GM19023 (cell line): Measurements from ENCODE around the gene SNF8.

Experiments used
- ATAC-seq: cut with Tn5 transposase; IDR thresholded peaks from one replicate; pipeline ENCODE4 v1.9.1; 2021; ENCODE audit warnings: mild to moderate bottlenecking, moderate library complexity; ENCODE audit not compliant: unreplicated experiment

SNF8 gene

DNA sequence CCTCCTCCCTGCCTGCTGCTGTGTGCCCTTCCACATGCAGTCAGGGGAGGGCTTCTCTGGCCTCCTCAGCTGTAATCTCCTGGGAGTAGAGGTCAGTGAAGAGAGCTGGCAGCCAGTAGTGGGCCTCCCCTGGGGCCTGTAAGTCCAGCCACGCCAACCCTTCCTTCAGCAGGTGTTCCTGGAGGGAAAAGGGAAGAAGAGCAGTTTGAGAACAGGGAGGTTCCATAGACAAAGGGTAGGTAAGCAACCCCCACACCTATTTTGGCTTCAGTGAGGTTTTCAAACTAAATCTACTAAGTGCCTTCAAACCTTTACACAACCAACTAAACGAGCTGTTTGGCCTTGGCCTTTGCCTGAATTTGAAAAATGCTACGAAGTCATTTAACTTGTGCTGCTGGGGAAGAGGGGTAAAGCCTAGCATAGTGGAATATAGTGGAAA, 14.2 kb downstream of the SNF8 start:
- ATAC-seq, result no peak

DNA sequence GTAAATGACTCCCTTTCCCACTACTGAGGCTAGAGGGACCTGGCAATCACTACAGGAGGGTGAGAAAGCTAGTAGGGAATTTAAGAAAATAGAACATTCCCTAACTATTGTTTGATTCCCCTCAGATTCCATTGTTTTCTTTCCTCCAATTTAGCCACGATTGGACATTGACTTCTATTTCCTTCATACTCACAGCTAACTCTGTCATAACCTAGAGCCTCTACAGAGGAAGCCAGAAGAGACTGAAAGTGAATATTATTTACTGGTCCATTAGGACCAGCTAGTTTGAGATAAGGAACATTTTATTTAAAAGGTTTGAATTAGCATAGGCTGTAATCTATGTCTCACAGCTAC, 14.9 kb downstream of the SNF8 start:
- ATAC-seq, result no peak

- ATAC-seq, result no peak
Observed at GRCh38 chr17:48928876-48929811, 15.5 kb downstream of the SNF8 start.

DNA sequence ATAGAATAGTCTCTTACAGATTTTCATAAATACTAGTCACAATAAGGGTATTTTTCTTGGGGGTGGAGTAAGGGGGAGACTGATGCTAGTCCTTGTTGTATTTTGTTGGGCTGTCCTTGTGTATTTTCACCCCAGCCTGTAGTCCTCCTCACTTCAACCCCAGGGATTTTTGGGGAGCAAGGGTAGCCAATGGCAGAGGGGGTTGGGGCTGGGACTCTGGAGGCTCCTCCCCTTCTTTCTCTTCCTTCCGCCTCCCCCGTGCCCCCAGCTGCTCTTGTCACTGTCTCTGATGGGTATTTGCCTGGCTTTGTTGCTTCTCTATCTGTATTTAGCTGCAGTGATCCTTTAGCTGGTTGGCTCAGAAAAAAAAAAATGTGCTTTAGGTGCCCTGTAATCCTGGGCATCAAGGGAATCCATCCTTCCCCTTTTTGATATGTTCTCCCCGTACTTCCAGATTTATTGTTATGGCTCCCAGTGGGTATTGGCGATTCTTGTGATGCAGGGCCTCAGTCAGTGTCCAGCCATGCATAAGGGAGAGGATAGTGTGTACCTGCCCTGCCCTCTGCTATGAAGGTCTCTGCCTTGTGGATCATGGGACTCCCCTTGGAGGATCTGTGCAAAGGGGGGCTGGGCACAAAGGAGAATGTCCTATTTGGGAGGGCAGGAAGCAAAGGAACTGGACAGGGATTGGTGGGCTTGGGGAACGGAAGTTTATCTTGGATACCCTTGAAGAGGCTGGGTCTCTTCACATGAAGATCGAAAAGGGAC, 16.5 kb downstream of the SNF8 start:
- ATAC-seq, result no peak

DNA sequence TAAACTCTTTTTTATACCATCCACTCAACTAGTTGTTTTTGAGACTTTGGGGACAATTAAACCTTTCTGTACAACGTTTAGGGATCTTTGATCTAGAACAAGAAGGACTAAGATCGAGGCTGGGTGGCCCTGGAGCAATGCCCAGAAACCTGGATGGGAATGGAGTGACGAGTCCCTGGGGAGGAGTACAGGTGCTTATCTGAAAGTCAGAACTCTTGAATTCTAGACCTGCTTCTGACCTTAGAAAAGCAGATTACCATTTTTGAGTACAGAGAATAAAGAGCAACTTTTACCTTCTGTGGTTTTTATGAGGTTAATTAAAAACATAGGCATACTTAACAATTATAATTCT, 18.7 kb downstream of the SNF8 start:
- ATAC-seq, result no peak

DNA sequence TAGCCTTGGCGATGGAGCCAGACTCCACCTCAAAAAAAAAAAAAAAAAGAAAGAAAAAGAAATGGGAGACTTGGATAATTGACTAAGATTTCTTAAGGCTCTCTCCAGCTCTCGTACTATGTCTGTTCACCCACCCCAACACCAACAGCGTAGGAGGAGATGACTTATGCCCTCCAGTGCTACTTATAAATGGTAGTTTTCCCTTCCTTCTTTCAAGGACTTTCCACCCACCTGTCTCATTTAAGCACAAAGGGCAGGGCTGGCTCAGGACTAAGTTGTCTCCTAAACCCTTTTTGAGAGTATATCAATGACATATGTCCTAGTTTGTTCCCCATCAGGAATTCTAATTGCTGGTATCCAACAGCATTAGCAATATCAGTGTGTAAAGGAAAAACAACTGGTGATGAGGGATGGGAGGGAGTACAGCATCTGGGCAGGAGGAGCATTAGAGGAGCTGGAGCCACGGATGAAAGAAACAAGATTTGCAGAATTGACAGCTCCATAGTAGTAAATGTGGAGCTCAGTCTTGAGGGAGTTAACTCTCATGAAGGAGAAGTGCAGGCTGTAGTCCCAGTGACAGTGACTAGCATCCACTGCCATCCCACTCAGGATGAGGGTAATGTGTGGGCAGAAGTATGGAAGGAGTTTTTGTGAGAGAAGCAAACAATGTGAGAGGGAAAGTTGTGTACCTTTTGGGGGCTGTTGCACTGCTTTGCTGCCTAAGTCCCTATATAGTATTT, 19.2 kb downstream of the SNF8 start:
- ATAC-seq, result no peak

DNA sequence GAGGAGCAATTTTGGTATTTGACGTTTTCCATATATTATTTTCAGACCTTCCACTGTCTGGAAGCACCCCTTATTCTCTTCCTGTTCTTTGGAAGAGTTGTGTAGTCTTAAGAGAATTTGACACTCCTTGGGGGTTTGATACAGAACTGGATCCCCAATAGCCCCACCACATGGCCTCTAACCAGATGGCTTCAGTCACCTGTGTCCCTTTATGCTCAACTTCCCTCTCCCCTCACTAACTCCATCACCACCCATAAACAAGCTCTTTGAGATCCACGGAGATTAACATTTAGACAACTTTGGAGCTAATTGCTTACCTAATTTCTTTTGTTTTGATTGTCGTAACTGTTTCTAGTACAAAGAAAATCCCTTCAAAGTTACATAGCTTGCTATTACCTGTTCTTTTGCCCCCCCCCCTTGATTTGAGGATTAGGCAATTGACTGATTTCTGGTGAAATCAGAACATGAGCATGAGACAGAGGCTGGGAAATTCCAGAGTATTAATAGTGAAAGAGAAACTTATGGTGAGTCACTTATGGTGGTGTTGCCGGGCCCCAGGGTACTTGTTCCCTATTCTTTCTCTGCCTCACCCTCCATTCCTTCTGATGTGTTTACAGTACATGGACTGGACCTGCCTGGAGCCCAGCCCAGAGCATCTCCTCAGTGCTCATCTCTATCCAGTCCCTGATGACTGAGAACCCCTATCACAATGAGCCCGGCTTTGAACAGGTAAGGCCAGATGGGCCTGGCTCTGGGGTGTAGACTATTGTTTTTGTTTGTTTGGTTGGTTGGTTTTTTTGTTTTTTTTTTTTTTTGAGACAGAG, 29.0 kb downstream of the SNF8 start:
- peak; percentile 65 for ATAC-seq

GRCh38 chr17:48912476-48912875, 32.2 kb downstream of the SNF8 start:
- no peak for ATAC-seq

GRCh38 chr17:48910370-48910769, 34.3 kb downstream of the SNF8 start:
- no peak for ATAC-seq

- ATAC-seq, result no peak
Observed at GRCh38 chr17:48909783-48910182, 34.9 kb downstream of the SNF8 start.

- peak; percentile 29 for ATAC-seq
Observed at GRCh38 chr17:48908853-48909394, 35.7 kb downstream of the SNF8 start.

- peak; percentile 84 for ATAC-seq
Observed at GRCh38 chr17:48908047-48908843, 36.4 kb downstream of the SNF8 start, which contains the start of gene UBE2Z. Gene UBE2Z (plus strand): TSS chr17:48908407. CDS start chr17:48908504, 97 bp downstream.

- ATAC-seq, result no peak
Observed at GRCh38 chr17:48907713-48908046, 37.0 kb downstream of the SNF8 start.

DNA sequence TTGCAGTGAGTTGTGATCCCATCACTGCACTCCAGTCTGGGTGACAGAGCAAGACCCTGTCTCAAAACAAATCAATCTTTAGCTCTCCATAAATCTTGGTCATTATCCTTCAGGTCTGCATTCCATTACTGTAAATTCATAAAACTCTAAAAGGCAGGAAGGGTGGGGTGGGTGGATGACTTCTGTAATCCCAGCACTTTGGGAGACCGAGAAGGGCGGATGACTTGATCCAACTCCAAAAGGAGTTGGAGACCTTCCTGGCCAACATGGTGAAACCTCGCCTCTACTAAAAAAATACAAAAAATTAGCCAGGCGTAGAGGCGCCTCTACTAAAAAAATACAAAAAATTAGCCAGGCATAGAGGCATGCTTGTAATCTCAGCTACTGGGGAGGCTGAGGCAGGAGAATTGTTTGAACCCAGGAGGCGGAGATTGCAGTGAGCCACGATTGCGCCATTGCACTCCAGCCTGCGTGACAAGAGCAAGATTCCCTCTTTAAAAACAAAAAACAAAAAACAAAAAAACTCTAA, 38.6 kb downstream of the SNF8 start:
- ATAC-seq, result no peak

- ATAC-seq, result no peak
Observed at GRCh38 chr17:48904428-48904827, 40.2 kb downstream of the SNF8 start.

DNA sequence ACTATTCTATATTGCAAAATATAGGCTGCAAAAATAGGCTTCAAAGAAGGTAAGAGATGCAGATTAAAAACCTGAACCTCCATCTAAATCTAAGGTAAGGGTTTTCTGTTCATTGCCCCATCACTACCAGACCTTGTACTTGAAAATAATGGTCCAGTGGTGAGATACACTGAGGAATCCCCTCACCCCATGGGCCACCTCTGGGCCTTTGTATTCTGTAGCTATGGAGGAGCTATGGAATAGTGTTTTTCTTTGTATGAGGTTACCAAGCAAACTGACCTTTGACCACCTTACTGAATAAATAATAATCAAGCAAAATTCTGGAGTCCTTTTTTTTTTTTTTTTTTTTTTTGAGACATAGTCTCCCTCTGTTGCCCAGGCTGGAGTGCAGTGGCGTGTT, 41.2 kb downstream of the SNF8 start:
- ATAC-seq, result no peak

DNA sequence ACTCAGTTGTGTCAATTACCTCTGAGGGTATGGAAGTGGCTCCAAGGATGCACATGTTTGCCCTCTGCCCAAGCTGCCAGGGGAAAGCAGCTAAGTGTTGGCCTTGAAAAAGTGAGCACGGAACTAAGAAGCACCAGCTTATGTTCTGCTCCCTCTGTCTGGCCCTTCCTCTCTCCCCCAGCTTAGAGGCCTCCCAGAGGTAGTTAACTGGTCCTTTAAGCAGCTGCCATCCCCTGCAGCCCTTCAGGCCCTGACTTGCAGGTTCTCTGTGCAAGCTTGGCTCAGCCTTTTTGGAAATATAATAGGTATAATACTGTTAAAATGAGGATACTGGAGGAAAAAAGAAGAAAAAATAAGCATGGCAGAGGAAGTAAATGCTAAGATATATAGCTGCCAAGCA, 43.4 kb downstream of the SNF8 start:
- ATAC-seq, result no peak

DNA sequence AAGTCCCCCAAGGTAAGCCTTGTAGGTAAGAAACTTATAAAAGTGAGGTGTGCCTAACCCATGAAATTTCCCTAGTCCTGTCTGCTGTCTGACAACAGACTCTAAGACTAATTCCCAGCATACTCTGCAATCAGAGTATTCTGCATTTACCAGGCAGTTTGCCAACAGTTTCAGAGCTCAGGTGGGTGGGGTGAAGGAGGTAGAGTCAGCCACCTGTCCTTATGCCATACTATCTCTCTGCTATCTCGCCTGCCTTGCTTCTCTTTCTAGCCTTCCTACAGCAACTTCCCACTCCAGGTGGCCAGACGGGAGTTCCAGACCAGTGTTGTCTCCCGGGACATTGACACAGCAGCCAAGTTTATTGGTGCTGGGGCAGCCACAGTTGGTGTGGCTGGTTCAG, 49.8 kb downstream of the SNF8 start:
- ATAC-seq, result no peak
